CD4-positive, alpha-beta T cell treated with Interleukin-17A for 4 hours (primary cell): Measurements from ENCODE around the gene CCDC9B.

Source experiments
- DNase-seq: peaks from one replicate; pipeline ENCODE4 v3.0.0-alpha.2; 2020; ENCODE audit warnings: mixed read lengths

CCDC9B gene

GRCh38 chr15:40306908-40307307 is 33.8 kb downstream of the CCDC9B start:
- peak; percentile 45 for DNase-seq

- peak; percentile 18 for DNase-seq
Measured at GRCh38 chr15:40306371-40306770, 34.4 kb downstream of the CCDC9B start.

GRCh38 chr15:40305281-40305680 is 35.5 kb downstream of the CCDC9B start:
- DNase-seq = no peak

GRCh38 chr15:40303576-40303975 is 37.2 kb downstream of the CCDC9B start:
- DNase-seq = no peak

- no peak for DNase-seq
Measured at GRCh38 chr15:40302981-40303380, 37.8 kb downstream of the CCDC9B start.

- DNase-seq = no peak
Measured at GRCh38 chr15:40302288-40302886, 38.4 kb downstream of the CCDC9B start.

- no peak for DNase-seq
Measured at GRCh38 chr15:40301467-40302179, 39.1 kb downstream of the CCDC9B start.

- no peak for DNase-seq
Measured at GRCh38 chr15:40300771-40301170, 40.0 kb downstream of the CCDC9B start.

- DNase-seq = no peak
Measured at GRCh38 chr15:40300367-40300766, 40.4 kb downstream of the CCDC9B start.

- DNase-seq = no peak
Measured at GRCh38 chr15:40298216-40298935, 42.4 kb downstream of the CCDC9B start.

- DNase-seq = no peak
Measured at GRCh38 chr15:40297356-40297755, 43.4 kb downstream of the CCDC9B start.

- DNase-seq = no peak
Measured at GRCh38 chr15:40296561-40297230, 44.0 kb downstream of the CCDC9B start.

GRCh38 chr15:40295877-40296560 is 44.7 kb downstream of the CCDC9B start:
- DNase-seq = no peak

- no peak for DNase-seq
Measured at GRCh38 chr15:40295297-40295696, 45.4 kb downstream of the CCDC9B start.

- no peak for DNase-seq
Measured at GRCh38 chr15:40293905-40294895, 46.5 kb downstream of the CCDC9B start.

- no peak for DNase-seq
Measured at GRCh38 chr15:40293006-40293405, 47.7 kb downstream of the CCDC9B start.

- no peak for DNase-seq
Measured at GRCh38 chr15:40292246-40292645, 48.5 kb downstream of the CCDC9B start.

- DNase-seq = no peak
Measured at GRCh38 chr15:40290918-40291574, 49.7 kb downstream of the CCDC9B start.

- no peak for DNase-seq
Measured at GRCh38 chr15:40290545-40290917, 50.2 kb downstream of the CCDC9B start.

GRCh38 chr15:40289140-40289775 is 51.5 kb downstream of the CCDC9B start:
- DNase-seq = no peak

GRCh38 chr15:40287968-40288367 is 52.8 kb downstream of the CCDC9B start:
- no peak for DNase-seq
